T-helper 2 cell treated with Interferon-gamma antibody and Interleukin-4, amounts not matched to agents 100 ng/mL and 5 ng/mL, for 36 hours (primary cell): ENCODE measurements around the gene UGT1A8. TPM values are rescaled to one million over a fixed set of nuclear protein-coding genes. Genes with fewer than 3 reads are reported as not detected.

Experiments used
- intact Hi-C: fragments of 100-400 bp; cut with micrococcal nuclease; formaldehyde crosslinking; loops from one replicate; pipeline ENCODE4 v1.15.1; 2023
- total RNA-seq: library from RNA; stranded (reverse); gene quantifications from 2 replicates; pipeline ENCODE4 v1.2.3, GENCODE V29; 2022

The UGT1A8 gene
- total RNA-seq, 1 donor from 2014 or later: not detected

- intact Hi-C loops: no loop called here
Observed at GRCh38 chr2:233799087-233799665, 181.7 kb downstream of the UGT1A8 start.

GRCh38 chr2:233799716-233800115 is 182.3 kb downstream of the UGT1A8 start:
- intact Hi-C loops: no loop called here

DNA sequence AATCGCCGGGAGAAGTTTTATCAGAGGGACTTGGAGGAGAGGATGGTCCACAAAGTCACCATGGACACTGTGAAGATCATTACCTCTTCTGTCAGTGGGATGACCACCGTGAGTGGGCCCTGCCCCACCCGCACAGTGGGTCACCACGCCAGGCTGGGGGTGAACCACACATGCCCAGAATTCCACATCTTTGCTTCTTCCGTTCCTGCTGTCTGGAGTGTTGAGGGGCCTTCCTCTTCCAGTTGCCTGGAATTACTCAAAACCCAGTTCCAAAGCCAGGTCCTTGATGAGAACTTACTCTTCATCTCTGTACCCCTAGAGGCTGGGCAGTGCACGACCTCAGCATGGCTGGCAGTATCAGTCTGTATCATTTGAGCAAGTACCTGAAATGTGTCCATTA is 182.8 kb downstream of the UGT1A8 start:
- intact Hi-C loops: no loop called here

GRCh38 chr2:233801357-233802131 is 184.1 kb downstream of the UGT1A8 start:
- intact Hi-C loops: no loop called here

GRCh38 chr2:233802132-233802815 is 184.8 kb downstream of the UGT1A8 start:
- intact Hi-C loops: no loop called here

- intact Hi-C loops: no loop called here
Observed at GRCh38 chr2:233803292-233803911, 186.0 kb downstream of the UGT1A8 start.

- intact Hi-C loops: no loop called here
Observed at GRCh38 chr2:233803994-233804393, 186.6 kb downstream of the UGT1A8 start.

DNA sequence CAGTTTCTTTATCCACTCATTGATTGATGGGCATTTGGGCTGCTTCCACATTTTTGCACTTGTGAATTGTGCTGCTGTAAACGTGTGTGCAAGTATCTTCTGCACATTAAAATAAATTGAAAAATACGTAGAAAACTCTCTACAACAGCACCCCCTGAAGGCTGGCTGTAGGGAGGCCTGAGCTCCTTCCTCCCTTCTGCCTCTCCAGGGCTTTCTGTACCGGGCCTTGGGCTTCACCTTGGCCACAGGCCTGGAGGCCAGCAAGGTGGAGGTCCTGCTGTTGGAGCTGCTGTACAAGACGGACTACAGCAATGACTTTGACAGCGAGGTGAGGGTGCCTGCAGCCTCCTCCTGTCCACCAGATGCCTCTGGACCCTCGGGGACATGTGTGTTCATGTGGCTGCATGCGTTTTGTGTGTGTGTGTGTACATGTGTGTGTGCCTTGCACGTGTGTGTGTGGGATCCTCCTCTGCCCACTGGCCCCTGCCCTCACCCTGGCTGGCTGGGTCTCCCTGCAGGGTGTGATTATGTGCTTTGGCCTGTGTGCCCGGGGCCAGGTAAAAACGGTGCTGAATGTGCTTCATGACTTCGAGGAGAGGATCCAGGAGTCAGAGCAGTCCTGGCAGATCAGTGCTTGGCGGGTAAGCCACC is 189.9 kb downstream of the UGT1A8 start:
- intact Hi-C loops: no loop called here

DNA sequence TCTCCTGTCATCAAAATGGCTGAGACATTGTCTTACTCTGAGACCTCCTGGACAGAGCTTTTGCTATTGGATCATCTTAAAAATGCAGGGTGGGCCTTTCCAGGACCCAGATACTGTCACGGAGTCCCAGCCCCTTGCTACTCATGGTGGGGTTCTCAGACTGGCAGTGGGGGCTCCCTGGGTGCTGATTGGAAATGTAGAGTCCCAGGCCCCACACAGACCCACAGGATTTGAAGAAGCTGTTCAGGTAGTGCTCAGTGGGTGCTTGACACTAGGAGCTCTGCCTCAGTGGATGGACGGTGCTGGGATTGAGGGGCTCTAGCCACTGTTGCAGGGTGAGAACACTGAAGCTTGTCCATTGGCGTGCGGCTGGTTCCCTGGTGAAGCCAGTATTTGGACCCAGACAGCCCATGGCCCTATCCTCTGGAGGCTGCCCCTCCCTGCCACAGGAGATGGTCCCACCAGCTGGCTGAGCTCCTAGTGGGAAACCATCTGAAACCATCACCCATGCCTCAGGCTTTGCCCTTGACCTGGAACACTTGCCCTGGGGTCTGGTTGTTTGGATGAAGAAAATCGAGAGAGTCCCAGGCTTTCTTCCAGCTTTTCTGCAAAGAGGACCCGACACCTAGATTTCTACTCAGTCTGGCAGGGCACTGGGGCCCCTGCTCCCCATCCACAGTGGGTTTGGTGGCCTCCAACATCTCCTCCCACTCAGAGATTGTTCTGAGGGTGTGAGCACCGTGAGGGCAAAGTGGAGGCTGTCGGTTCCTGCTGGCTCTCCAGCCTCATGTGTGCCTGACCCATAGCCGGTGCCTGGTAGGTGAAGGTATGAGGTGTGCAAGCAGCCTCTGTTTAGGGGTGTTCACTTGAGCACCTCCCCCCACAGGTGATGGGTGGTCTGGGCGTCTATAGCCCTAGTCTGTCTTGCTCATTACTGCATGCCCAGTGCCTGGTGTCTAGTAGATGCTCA is 190.8 kb downstream of the UGT1A8 start:
- intact Hi-C loops: no loop called here

DNA sequence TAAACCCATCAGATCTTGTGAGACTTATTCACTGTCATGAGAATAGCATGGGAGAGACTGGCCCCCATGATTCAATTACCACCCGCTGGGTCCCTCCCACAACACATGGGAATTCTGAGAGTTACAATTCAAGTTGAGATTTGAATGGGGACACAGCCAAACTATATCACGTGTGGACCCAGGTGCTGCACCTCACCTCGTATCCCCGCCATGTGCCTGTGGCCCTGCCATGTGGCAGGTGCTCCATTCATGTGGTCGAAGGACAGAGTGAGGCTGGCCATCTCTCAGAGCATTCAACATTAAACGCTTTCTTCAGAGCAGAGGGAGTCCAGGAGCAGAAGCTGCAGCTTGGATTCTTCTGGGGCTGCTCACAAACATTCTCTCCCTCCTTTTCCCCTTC is 193.0 kb downstream of the UGT1A8 start:
- intact Hi-C loops: no loop called here

DNA sequence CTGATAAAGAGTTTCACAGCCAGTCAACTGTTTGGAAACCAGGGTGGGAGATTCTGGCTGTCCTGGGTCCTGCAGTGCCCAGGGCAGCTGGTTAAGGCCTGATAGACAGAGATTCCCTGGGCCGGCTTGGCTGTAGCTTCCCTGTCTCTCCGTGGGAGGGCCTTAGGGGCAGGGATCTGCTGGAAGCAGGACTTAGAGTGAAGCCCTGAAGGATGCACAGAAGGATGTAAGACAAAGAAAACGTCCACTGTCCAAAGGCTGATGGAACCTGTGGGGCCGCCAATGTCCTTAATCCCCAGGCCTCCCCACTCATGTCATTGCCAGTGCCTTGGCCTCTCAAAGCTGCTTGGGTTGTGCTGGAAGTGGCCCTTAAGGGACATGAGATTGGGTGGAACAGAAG is 193.7 kb downstream of the UGT1A8 start:
- intact Hi-C loops: no loop called here

DNA sequence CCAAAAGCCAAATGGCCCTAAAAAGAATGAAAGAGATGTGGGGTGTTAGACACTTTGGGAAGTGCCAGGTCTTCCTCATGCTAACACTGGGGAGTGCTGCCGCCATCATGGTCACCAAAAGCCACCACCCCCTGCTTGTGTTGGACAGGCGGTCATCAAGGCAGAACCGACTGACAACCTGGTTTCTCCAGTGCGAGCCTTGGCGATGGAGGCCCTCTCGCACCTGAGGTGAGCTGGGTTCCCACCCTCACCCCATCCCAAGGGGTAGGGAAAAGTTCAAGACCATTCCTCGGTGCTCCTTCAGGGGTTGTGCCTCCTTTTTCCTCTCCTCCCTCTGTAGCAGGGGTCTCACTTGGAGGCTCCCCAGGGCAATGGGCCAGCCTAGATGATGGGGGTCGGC is 194.3 kb downstream of the UGT1A8 start:
- intact Hi-C loops: no loop called here

DNA sequence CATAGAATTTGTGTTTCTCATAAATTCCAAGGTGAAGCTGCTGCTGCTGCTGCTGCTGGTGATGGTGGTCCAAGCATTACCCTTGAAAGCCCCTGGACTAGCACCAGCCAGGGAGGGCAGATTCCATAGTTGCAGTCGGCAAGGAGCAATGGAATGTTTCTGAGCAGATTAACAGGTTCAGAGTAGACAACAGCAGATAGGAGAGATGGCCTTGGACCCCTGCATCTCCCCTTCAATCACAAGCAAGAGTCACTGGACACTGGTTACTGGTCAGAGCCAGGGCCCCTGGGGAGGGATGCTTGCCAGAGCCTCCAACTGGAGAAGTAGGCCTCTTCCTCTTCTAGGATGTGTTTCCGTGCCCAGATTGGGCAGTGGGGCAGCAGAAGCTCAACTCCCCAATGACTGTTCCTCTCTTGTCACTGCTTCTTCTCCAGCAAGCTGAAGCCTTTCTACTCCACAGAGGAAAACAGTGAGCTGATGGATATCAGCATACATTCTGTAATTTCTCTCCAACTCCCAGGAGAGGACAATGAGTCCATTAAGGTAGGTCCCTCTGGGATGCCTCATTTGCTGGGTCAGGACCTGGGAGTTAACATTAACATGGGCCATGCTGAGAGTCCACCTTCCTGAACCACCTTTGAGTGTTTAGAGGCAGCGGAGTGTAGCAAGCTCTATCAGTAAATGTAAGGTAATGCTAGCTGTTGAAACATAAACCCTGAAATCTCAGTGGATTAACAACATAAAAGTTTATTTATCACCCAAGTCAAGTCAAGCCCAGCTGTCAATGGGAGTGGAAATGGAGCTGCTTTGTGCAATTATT is 196.0 kb downstream of the UGT1A8 start:
- intact Hi-C loops: no loop called here

DNA sequence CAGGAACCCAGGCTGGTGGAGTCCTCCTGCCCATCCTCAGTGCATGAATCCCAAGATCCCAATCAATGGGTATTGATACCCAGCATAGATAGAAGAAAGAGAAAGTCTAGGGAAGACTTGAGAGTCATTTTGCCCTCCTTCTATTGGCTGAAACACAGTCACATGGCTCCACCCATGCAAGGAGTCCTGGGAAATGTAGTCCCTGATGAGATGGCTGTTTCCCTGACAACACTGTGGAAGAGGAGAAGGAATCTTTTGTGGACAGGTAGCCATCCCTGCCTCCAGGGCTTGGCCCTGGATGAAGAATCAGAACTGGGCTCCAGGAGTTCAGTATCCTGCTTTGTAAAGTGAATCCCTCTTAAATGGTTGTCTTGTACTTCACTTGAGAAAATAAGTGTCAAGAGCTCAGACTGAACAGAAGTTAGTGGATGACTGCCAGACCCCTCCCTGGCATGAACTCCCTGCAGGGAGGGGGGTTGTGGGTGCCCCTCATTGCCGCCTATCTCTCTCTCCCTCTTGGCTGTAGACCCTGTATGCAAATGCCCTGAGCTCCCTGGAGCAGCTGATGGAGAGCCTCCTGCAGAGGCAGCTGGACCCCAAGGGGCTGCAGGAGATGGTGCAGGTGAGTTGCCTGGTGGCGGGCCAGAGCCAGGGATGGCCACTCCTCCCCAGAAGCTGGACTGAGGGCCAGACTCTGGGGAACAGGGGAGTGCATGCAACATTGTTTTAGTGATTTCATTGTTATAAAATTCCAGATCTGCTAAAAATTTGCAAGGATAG is 196.8 kb downstream of the UGT1A8 start:
- intact Hi-C loops: no loop called here

- intact Hi-C loops: no loop called here
Observed at GRCh38 chr2:233815861-233816260, 198.4 kb downstream of the UGT1A8 start.

GRCh38 chr2:233816334-233816733 is 198.9 kb downstream of the UGT1A8 start:
- intact Hi-C loops: no loop called here

GRCh38 chr2:233816771-233817170 is 199.3 kb downstream of the UGT1A8 start:
- intact Hi-C loops: no loop called here

- intact Hi-C loops: no loop called here
Observed at GRCh38 chr2:233817361-233817911, 200.0 kb downstream of the UGT1A8 start.
